GM12878 (cell line): ENCODE measurements around the gene ZNF165. TPM values are rescaled to one million over a fixed set of nuclear protein-coding genes. Genes with fewer than 3 reads are reported as not detected.
A peak's percentile ranks its signal among the peaks of the same experiment; 100 is the strongest.

Experiments used
- ATAC-seq: fragments of 200-7000 bp; cut with Tn5 transposase; 3 replicates; pipeline ENCODE4 v1.9.1; 2020; ENCODE audit warnings: mild to moderate bottlenecking, moderate library complexity
- BruUV-seq: library from RNA; stranded (reverse); fragments of 400-500 nt; replicated peaks from 2 replicates; lab custom pipeline; 2021; lab: Mats Ljungman, UMichigan
- CTCF ChIA-PET: fragments of 300-600 bp; sonication (Branson Sonifier 250); formaldehyde crosslinking; extraction: SDS; loops from one replicate; lab custom pipeline; 2021; ENCODE audit warnings: inconsistent platforms; lab: Yijun Ruan, JAX
- POLR2A ChIA-PET: fragments of 350-600 bp; formaldehyde crosslinking; extraction: SDS; loops from one replicate; lab custom pipeline; 2021; ENCODE audit warnings: inconsistent platforms; lab: Charles Lee
- RAD21 ChIA-PET: fragments of 300-600 bp; sonication (Branson Sonifier 250); formaldehyde crosslinking; loops from one replicate; lab custom pipeline; 2023; ENCODE audit warnings: antibody characterized with exemption; ENCODE audit not compliant: unreplicated experiment; lab: Charles Lee
- SMC1A ChIA-PET: fragments of 300-600 bp; sonication (Branson Sonifier 250); formaldehyde crosslinking; loops from one replicate; lab custom pipeline; 2023; ENCODE audit not compliant: unreplicated experiment, uncharacterized antibody; lab: Charles Lee
- DNase-seq: peaks from one replicate; pipeline ENCODE4 v3.0.0-alpha.2; 2011; ENCODE audit warnings: low read depth, low spot score
- FAIRE-seq: peaks from 3 replicates; lab custom pipeline; 2011; peaks lifted over from hg19 to GRCh38; lab: Jason Lieb, UNC
- H2AFZ ChIP-seq: 2 replicates; pipeline ENCODE4 v1.6.0; 2011; ENCODE audit warnings: low read depth, low read length, control low read depth; ENCODE audit not compliant: control insufficient read depth
- H3K27ac ChIP-seq: 2 replicates; pipeline ENCODE4 v1.5.1; 2011; ENCODE audit warnings: control low read depth; ENCODE audit not compliant: control insufficient read depth, insufficient read depth
- H3K27me3 ChIP-seq, 2 experiments: replicated peaks in 1 of 2; 2 replicates each; pipeline versions ENCODE4 v1.6.0 to v1.6.1; 2011; ENCODE audit warnings: low read length in 1 of 2; ENCODE audit not compliant: control insufficient read depth in 2 of 2, insufficient read depth in 2 of 2
- H3K36me3 ChIP-seq, 2 experiments: 2 replicates each; pipeline ENCODE4 v1.5.1; 2011; ENCODE audit warnings: low read length in 1 of 2; ENCODE audit not compliant: control insufficient read depth in 2 of 2, insufficient read depth in 2 of 2
- H3K4me1 ChIP-seq: 2 replicates; pipeline ENCODE4 v1.6.1; 2011; ENCODE audit warnings: mild to moderate bottlenecking, low read length, moderate library complexity, mixed read lengths; ENCODE audit not compliant: control insufficient read depth, insufficient read depth
- H3K4me2 ChIP-seq: 2 replicates; pipeline ENCODE4 v1.6.0; 2011; ENCODE audit warnings: control low read depth; ENCODE audit not compliant: control insufficient read depth, insufficient read depth
- H3K4me3 ChIP-seq: fragments of 200-600 bp; sonication (generic); 2 replicates; pipeline ENCODE4 v1.5.1; 2016
- H3K79me2 ChIP-seq: 2 replicates; pipeline ENCODE4 v1.6.0; 2011; ENCODE audit warnings: low read length; ENCODE audit not compliant: control insufficient read depth, insufficient read depth
- H3K9ac ChIP-seq: 2 replicates; pipeline ENCODE4 v1.8.0; 2011; ENCODE audit warnings: low read length, control low read depth, mixed read lengths; ENCODE audit not compliant: control insufficient read depth, insufficient read depth
- H3K9me3 ChIP-seq: replicated peaks from 3 replicates; pipeline ENCODE4 v1.5.1; 2011; ENCODE audit warnings: mild to moderate bottlenecking, low read length; ENCODE audit not compliant: control insufficient read depth, insufficient read depth
- H4K20me1 ChIP-seq: 2 replicates; pipeline ENCODE4 v1.6.0; 2011; ENCODE audit not compliant: control insufficient read depth, insufficient read depth
- BACH1 ChIP-seq: fragments of 450-650 bp; IDR thresholded peaks from 2 replicates; pipeline ENCODE4 v1.6.1; 2017; ENCODE audit warnings: mild to moderate bottlenecking, borderline replicate concordance
- GABPA ChIP-seq: IDR thresholded peaks from 2 replicates; pipeline ENCODE4 v1.6.1; 2014; ENCODE audit warnings: antibody characterized with exemption, low read depth, mild to moderate bottlenecking, inconsistent platforms
- GATAD2B ChIP-seq: fragments of 450-650 bp; conservative IDR thresholded peaks from 2 replicates; pipeline ENCODE4 v1.6.1; 2017; ENCODE audit warnings: low read depth, mild to moderate bottlenecking, moderate library complexity
- SMARCA5 ChIP-seq: fragments of 450-650 bp; IDR thresholded peaks from 2 replicates; pipeline ENCODE4 v1.6.1; 2017; ENCODE audit warnings: mild to moderate bottlenecking
- WRNIP1 ChIP-seq: IDR thresholded peaks from 2 replicates; pipeline ENCODE4 v1.6.1; 2011; ENCODE audit warnings: low read depth, low read length, improper control_type of control experiment, borderline replicate concordance
- ZNF217 ChIP-seq: fragments of 450-650 bp; IDR thresholded peaks from 2 replicates; pipeline ENCODE4 v1.6.1; 2017; ENCODE audit warnings: antibody characterized with exemption, mild to moderate bottlenecking
- ZSCAN29 ChIP-seq: fragments of 450-650 bp; IDR thresholded peaks from 2 replicates; pipeline ENCODE4 v1.6.1; 2017; ENCODE audit warnings: mild to moderate bottlenecking, moderate library complexity
- WGBS: methylation state at CpG from one replicate; pipeline ENCODE4 v1.1.6; 2016; ENCODE audit warnings: low lambda C conversion rate; ENCODE audit not compliant: insufficient replicate concordance, insufficient coverage; ENCODE audit errors: missing lambda C conversion rate; 5-methylcytosine and 5-hydroxymethylcytosine counted together
- in situ Hi-C: fragments of 300-500 bp; cut with MboI; formaldehyde crosslinking; loops from 9 replicates; pipeline ENCODE4 v1.14.3; 2018; ENCODE audit warnings: mixed read lengths
- intact Hi-C: fragments of 100-400 bp; cut with micrococcal nuclease; formaldehyde crosslinking; loops from one replicate; pipeline ENCODE4 v1.14.2; 2022; ENCODE audit not compliant: unreplicated experiment
- polyA plus RNA-seq, 11 experiments: library from polyadenylated mRNA; depleted of rRNA in 4 of 11; unstranded in 6 of 11; stranded (reverse) in 5 of 11; fragments of >200 nt; fragmentation: Nextera tagmentation in 4 of 11; fragmentation: Illumina TruSeq in 1 of 11; extraction: Ambion mirVana in 4 of 11; extraction: Trizol in 1 of 11; gene quantifications; 1 replicate in 1 of 11; 2 replicates in 10 of 11; pipeline versions ENCODE4 v1.2.1 to v1.2.3, GENCODE V29; 2011 to 2016; ENCODE audit warnings: inconsistent platforms in 2 of 11, missing spikeins in 2 of 11, low read depth in 1 of 11
- total RNA-seq, 4 experiments: library from RNA; depleted of rRNA in 3 of 4; stranded (reverse); fragments of >200 nt in 3 of 4; fragmentation: Illumina TruSeq in 1 of 4; extraction: Trizol in 1 of 4; gene quantifications; 2 replicates each; pipeline versions ENCODE4 v1.2.1 to v1.2.3, GENCODE V29; 2013 to 2021
- TF ChIP-seq, protein P1 (sequence below): IDR thresholded peaks from 2 replicates; pipeline ENCODE4 v1.6.1; 2012; ENCODE audit warnings: mild to moderate bottlenecking, low read depth, low read length
- TF ChIP-seq, protein P2 (sequence below): fragments of 450-650 bp; IDR thresholded peaks from 2 replicates; pipeline ENCODE4 v1.6.1; 2017; ENCODE audit warnings: mild to moderate bottlenecking, moderate library complexity
- TF ChIP-seq, protein P3 (sequence below): IDR thresholded peaks from 2 replicates; pipeline ENCODE4 v1.6.1; 2012; ENCODE audit warnings: low read depth, low read length, improper control_type of control experiment

Gene ZNF165
- total and polyA plus RNA-seq, 10 of the 15 experiments (the other 5 are each of a cell fraction or from before 2014, with no cell fraction given): 1.1 to 5.0 (median 2.9) TPM

DNA sequence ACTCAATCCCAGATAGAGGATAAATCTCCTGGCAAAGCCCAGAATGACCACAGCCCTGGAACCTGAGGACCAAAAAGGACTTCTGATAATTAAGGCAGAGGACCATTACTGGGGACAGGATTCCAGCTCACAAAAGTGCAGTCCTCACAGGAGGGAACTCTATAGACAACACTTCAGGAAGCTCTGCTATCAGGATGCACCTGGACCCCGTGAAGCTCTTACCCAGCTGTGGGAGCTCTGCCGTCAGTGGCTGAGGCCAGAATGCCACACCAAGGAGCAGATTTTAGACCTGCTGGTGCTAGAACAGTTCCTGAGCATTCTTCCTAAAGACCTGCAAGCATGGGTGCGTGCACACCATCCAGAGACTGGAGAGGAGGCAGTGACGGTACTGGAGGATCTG, 45.0 kb downstream of the ZNF165 start:
- in situ Hi-C loops: no loop called here
- POLR2A ChIA-PET: interaction anchor here (1.8 to 2.1 kb wide), 3 partner anchors 16 to 258 kb away, joined by 4 to 6 read pairs (median 4); partner anchors contain the start of gene ZKSCAN8
- TF ChIP-seq BACH1 (no peak), GATAD2B (no peak), GABPA (no peak), ZNF217 (no peak), SMARCA5 (no peak), ZSCAN29 (no peak), WRNIP1 (no peak)
- TF ChIP-seq, protein P1, sequence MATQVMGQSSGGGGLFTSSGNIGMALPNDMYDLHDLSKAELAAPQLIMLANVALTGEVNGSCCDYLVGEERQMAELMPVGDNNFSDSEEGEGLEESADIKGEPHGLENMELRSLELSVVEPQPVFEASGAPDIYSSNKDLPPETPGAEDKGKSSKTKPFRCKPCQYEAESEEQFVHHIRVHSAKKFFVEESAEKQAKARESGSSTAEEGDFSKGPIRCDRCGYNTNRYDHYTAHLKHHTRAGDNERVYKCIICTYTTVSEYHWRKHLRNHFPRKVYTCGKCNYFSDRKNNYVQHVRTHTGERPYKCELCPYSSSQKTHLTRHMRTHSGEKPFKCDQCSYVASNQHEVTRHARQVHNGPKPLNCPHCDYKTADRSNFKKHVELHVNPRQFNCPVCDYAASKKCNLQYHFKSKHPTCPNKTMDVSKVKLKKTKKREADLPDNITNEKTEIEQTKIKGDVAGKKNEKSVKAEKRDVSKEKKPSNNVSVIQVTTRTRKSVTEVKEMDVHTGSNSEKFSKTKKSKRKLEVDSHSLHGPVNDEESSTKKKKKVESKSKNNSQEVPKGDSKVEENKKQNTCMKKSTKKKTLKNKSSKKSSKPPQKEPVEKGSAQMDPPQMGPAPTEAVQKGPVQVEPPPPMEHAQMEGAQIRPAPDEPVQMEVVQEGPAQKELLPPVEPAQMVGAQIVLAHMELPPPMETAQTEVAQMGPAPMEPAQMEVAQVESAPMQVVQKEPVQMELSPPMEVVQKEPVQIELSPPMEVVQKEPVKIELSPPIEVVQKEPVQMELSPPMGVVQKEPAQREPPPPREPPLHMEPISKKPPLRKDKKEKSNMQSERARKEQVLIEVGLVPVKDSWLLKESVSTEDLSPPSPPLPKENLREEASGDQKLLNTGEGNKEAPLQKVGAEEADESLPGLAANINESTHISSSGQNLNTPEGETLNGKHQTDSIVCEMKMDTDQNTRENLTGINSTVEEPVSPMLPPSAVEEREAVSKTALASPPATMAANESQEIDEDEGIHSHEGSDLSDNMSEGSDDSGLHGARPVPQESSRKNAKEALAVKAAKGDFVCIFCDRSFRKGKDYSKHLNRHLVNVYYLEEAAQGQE: no peak
- TF ChIP-seq, protein P2, sequence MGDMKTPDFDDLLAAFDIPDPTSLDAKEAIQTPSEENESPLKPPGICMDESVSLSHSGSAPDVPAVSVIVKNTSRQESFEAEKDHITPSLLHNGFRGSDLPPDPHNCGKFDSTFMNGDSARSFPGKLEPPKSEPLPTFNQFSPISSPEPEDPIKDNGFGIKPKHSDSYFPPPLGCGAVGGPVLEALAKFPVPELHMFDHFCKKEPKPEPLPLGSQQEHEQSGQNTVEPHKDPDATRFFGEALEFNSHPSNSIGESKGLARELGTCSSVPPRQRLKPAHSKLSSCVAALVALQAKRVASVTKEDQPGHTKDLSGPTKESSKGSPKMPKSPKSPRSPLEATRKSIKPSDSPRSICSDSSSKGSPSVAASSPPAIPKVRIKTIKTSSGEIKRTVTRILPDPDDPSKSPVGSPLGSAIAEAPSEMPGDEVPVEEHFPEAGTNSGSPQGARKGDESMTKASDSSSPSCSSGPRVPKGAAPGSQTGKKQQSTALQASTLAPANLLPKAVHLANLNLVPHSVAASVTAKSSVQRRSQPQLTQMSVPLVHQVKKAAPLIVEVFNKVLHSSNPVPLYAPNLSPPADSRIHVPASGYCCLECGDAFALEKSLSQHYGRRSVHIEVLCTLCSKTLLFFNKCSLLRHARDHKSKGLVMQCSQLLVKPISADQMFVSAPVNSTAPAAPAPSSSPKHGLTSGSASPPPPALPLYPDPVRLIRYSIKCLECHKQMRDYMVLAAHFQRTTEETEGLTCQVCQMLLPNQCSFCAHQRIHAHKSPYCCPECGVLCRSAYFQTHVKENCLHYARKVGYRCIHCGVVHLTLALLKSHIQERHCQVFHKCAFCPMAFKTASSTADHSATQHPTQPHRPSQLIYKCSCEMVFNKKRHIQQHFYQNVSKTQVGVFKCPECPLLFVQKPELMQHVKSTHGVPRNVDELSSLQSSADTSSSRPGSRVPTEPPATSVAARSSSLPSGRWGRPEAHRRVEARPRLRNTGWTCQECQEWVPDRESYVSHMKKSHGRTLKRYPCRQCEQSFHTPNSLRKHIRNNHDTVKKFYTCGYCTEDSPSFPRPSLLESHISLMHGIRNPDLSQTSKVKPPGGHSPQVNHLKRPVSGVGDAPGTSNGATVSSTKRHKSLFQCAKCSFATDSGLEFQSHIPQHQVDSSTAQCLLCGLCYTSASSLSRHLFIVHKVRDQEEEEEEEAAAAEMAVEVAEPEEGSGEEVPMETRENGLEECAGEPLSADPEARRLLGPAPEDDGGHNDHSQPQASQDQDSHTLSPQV: no peak
- TF ChIP-seq, protein P3, sequence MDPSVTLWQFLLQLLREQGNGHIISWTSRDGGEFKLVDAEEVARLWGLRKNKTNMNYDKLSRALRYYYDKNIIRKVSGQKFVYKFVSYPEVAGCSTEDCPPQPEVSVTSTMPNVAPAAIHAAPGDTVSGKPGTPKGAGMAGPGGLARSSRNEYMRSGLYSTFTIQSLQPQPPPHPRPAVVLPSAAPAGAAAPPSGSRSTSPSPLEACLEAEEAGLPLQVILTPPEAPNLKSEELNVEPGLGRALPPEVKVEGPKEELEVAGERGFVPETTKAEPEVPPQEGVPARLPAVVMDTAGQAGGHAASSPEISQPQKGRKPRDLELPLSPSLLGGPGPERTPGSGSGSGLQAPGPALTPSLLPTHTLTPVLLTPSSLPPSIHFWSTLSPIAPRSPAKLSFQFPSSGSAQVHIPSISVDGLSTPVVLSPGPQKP: no peak
- SMC1A ChIA-PET: interaction anchor here (1.2 to 2.3 kb wide), 6 partner anchors 11 to 306 kb away, joined by 3 to 9 read pairs (median 4); partner anchors contain the start of gene ZKSCAN8
- no peak; the same call in 2 of the 3 replicates for ATAC-seq
- Histone ChIP-seq H3K9ac (peak overlapping the region; percentile 63), H2AFZ (no peak overlapping the region), H3K27ac (peak overlapping the region; percentile 59; the same call in 1 of the 2 replicates), H3K4me1 (peaks cover 8% of the 10 kb centered on the region), H3K36me3 (peaks cover 0 to 11% of the 10 kb centered on the region in 2 experiments; a peak in 3 of 4 replicates), H3K4me2 (peak overlapping the region; percentile 53), H3K4me3 (peak overlapping the region; percentile 76), H3K79me2 (peaks cover 30% of the 10 kb centered on the region), H3K9me3 (no peaks in the 10 kb centered on the region), H4K20me1 (no peaks in the 10 kb centered on the region), H3K27me3 (no peaks in the 10 kb centered on the region)
- FAIRE-seq: no peak
- no TSS peak for BruUV-seq
- no peak for DNase-seq
- RAD21 ChIA-PET: interaction anchor here (1.1 to 2.9 kb wide), 4 partner anchors 16 to 231 kb away, joined by 3 to 13 read pairs (median 8); partner anchors contain the start of gene ZKSCAN8
- CTCF ChIA-PET: interaction anchor here (0.6 to 3.0 kb wide), 10 partner anchors 8 to 230 kb away, joined by 3 to 18 read pairs (median 3); partner anchors contain the start of gene ZKSCAN8
- 48% methylated on average over 4 of the region's 4 CpGs for WGBS
- intact Hi-C loops: no loop called here
